Measurements from ENCODE around the gene FLVCR2.

Gene FLVCR2

GRCh38 chr14:75551021-75551420, 27.4 kb upstream of the FLVCR2 start:
- no peak for DNase-seq
- in situ Hi-C loops (cut with HindIII; ENCODE audit: low pct_ligation_motif_present, low sequenced_read_pairs): no loop called here
- H3K4me3 ChIP-seq (ENCODE audit: low read depth, low read length): no peak overlapping the region

GRCh38 chr14:75553157-75553556, 25.3 kb upstream of the FLVCR2 start:
- no peak for TF ChIP-seq CTCF (IDR thresholded peaks at IDR 0.05; ENCODE audit: low read depth, low read length, missing control alignments)
- Histone ChIP-seq H3K27ac (no peak overlapping the region), H3K4me3 (ENCODE audit: low read depth, low read length) (no peak overlapping the region), H3K36me3 (replicated peaks) (no peaks in the 10 kb centered on the region), H3K27me3 (replicated peaks) (no peaks in the 10 kb centered on the region)
- in situ Hi-C loops (cut with HindIII; ENCODE audit: low pct_ligation_motif_present, low sequenced_read_pairs): no loop called here
- no peak for DNase-seq

More at GRCh38 chr14:75551021-75551420, 27.4 kb upstream of the FLVCR2 start:
- H3K27ac ChIP-seq: no peak overlapping the region
- no peak for TF ChIP-seq CTCF (IDR thresholded peaks at IDR 0.05; ENCODE audit: low read depth, low read length, missing control alignments)
- H3K36me3 ChIP-seq (replicated peaks): no peaks in the 10 kb centered on the region
- H3K27me3 ChIP-seq (replicated peaks): no peaks in the 10 kb centered on the region

- no peak for TF ChIP-seq CTCF (IDR thresholded peaks at IDR 0.05; ENCODE audit: low read depth, low read length, missing control alignments)
- Histone ChIP-seq H3K27me3 (replicated peaks) (no peaks in the 10 kb centered on the region), H3K36me3 (replicated peaks) (no peaks in the 10 kb centered on the region), H3K27ac (no peak overlapping the region), H3K4me3 (ENCODE audit: low read depth, low read length) (no peak overlapping the region)
- in situ Hi-C loops (cut with HindIII; ENCODE audit: low pct_ligation_motif_present, low sequenced_read_pairs): no loop called here
- no peak for DNase-seq
These were observed 24.6 kb upstream of the FLVCR2 start for GRCh38 chr14:75553761-75554364.

- no peak for TF ChIP-seq CTCF (IDR thresholded peaks at IDR 0.05; ENCODE audit: low read depth, low read length, missing control alignments)
- Histone ChIP-seq H3K27ac (no peak overlapping the region), H3K36me3 (replicated peaks) (no peaks in the 10 kb centered on the region), H3K4me3 (ENCODE audit: low read depth, low read length) (no peak overlapping the region), H3K27me3 (replicated peaks) (no peaks in the 10 kb centered on the region)
- no peak for DNase-seq
- in situ Hi-C loops (cut with HindIII; ENCODE audit: low pct_ligation_motif_present, low sequenced_read_pairs): no loop called here
These were observed 23.9 kb upstream of the FLVCR2 start for GRCh38 chr14:75554482-75554881.

- in situ Hi-C loops (cut with HindIII; ENCODE audit: low pct_ligation_motif_present, low sequenced_read_pairs): no loop called here
- no peak for TF ChIP-seq CTCF (IDR thresholded peaks at IDR 0.05; ENCODE audit: low read depth, low read length, missing control alignments)
- no peaks in the 10 kb centered on the region for H3K36me3 ChIP-seq (replicated peaks)
- H3K27ac ChIP-seq: no peak overlapping the region
- H3K4me3 ChIP-seq (ENCODE audit: low read depth, low read length): no peak overlapping the region
- DNase-seq: no peak
- H3K27me3 ChIP-seq (replicated peaks): no peaks in the 10 kb centered on the region
These were observed 20.0 kb upstream of the FLVCR2 start for GRCh38 chr14:75558440-75558839.

- DNase-seq: no peak
- in situ Hi-C loops (cut with HindIII; ENCODE audit: low pct_ligation_motif_present, low sequenced_read_pairs): no loop called here
- Histone ChIP-seq H3K36me3 (replicated peaks) (no peaks in the 10 kb centered on the region), H3K27me3 (replicated peaks) (no peaks in the 10 kb centered on the region), H3K27ac (no peak overlapping the region), H3K4me3 (ENCODE audit: low read depth, low read length) (no peak overlapping the region)
- TF ChIP-seq CTCF (IDR thresholded peaks at IDR 0.05; ENCODE audit: low read depth, low read length, missing control alignments): no peak
These were observed 19.4 kb upstream of the FLVCR2 start for GRCh38 chr14:75559045-75559444.
